Right lobe of liver (tissue), 4 donors: Measurements from ENCODE around the gene TCF4.

Experiments used
- POLR2A ChIP-seq: fragments of 450-650 bp; IDR thresholded peaks from one replicate; pipeline ENCODE4 v1.6.1; 2017; ENCODE audit warnings: antibody characterized with exemption, mild to moderate bottlenecking
- TF ChIP-seq, protein P1 (sequence below), 4 donors: fragments of 200-600 bp in 3 of 4; fragments of 450-650 bp in 1 of 4; IDR thresholded peaks; one replicate each; pipeline versions ENCODE4 v1.5.1 to v1.8.0; 2016 to 2022; ENCODE audit warnings: antibody characterized with exemption in 4 of 4, mild to moderate bottlenecking in 2 of 4
- donor health status: DM: no; HTN: no; CAD: no.
- donor health status: DM: no; HTN: no; CAD: no.
- donor health status: DM: no; HTN: yes; CAD: no.

DNA sequence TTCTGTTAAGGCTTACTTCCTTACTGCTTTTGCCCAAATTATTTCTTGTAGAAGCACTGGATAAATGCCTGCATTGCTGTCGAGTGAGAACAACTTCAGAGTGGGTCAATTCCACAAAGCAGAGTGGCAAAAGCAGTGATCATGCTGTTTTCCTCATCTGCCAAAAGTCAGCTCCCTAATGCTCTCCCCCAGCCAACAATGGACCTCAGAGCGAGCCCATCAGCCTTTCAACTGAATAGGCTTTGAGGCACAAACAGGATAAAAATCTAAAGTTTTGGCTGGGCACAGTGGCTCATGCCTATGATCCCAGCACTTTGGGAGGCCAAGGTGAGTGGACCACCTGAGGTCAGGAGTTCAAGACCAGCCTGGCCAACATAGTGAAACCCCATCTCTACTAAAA, 222.7 kb downstream of the TCF4 start:
- TF ChIP-seq, protein P1, sequence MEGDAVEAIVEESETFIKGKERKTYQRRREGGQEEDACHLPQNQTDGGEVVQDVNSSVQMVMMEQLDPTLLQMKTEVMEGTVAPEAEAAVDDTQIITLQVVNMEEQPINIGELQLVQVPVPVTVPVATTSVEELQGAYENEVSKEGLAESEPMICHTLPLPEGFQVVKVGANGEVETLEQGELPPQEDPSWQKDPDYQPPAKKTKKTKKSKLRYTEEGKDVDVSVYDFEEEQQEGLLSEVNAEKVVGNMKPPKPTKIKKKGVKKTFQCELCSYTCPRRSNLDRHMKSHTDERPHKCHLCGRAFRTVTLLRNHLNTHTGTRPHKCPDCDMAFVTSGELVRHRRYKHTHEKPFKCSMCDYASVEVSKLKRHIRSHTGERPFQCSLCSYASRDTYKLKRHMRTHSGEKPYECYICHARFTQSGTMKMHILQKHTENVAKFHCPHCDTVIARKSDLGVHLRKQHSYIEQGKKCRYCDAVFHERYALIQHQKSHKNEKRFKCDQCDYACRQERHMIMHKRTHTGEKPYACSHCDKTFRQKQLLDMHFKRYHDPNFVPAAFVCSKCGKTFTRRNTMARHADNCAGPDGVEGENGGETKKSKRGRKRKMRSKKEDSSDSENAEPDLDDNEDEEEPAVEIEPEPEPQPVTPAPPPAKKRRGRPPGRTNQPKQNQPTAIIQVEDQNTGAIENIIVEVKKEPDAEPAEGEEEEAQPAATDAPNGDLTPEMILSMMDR (IDR thresholded peaks at IDR 0.05) = no peak
- TF ChIP-seq POLR2A = no peak
